H9 (cell line): ENCODE results near the gene FBXL13. TPM values are rescaled to one million over a fixed set of nuclear protein-coding genes. Genes with fewer than 3 reads are reported as not detected.

Source experiments
- DNase-seq: peaks from one replicate; pipeline ENCODE4 v3.0.0-alpha.2; 2017
- H2AFZ ChIP-seq: one replicate; pipeline ENCODE4 v1.6.1; 2013; ENCODE audit warnings: mild to moderate bottlenecking, low read length, control low read depth, moderate library complexity
- H2AK5ac ChIP-seq: 2 replicates; pipeline ENCODE4 v1.6.1; 2013; ENCODE audit warnings: low read length, control low read depth, mixed read lengths; ENCODE audit not compliant: insufficient read length
- H2BK120ac ChIP-seq: one replicate; pipeline ENCODE4 v1.6.1; 2013; ENCODE audit warnings: low read depth, mild to moderate bottlenecking, low read length, control low read depth, inconsistent platforms; ENCODE audit not compliant: poor library complexity, severe bottlenecking
- H2BK12ac ChIP-seq: 2 replicates; pipeline ENCODE4 v1.6.1; 2013; ENCODE audit warnings: low read length, control low read depth, mixed read lengths, low read depth; ENCODE audit not compliant: insufficient read length
- H2BK15ac ChIP-seq: 2 replicates; pipeline ENCODE4 v1.6.1; 2013; ENCODE audit warnings: low read depth, low read length, control low read depth
- H2BK20ac ChIP-seq: one replicate; pipeline ENCODE4 v1.6.1; 2013; ENCODE audit warnings: low read depth, mild to moderate bottlenecking, low read length, control low read depth, inconsistent platforms; ENCODE audit not compliant: poor library complexity, severe bottlenecking
- H2BK5ac ChIP-seq: 2 replicates; pipeline ENCODE4 v1.6.1; 2013; ENCODE audit warnings: low read length, control low read depth, mixed read lengths; ENCODE audit not compliant: insufficient read length
- H3K14ac ChIP-seq: 2 replicates; pipeline ENCODE4 v1.6.1; 2013; ENCODE audit warnings: low read length, control low read depth; ENCODE audit not compliant: insufficient read depth
- H3K18ac ChIP-seq: 2 replicates; pipeline ENCODE4 v1.6.1; 2013; ENCODE audit warnings: low read depth, mild to moderate bottlenecking, mixed read lengths, low read length, control low read depth; ENCODE audit not compliant: insufficient read length
- H3K23ac ChIP-seq: 2 replicates; pipeline ENCODE4 v1.6.1; 2013; ENCODE audit warnings: low read length, control low read depth, mixed read lengths, low read depth; ENCODE audit not compliant: insufficient read length
- H3K23me2 ChIP-seq: 2 replicates; pipeline ENCODE4 v1.6.1; 2013; ENCODE audit warnings: low read depth, mild to moderate bottlenecking, mixed read lengths, low read length, control low read depth; ENCODE audit not compliant: insufficient read length, poor library complexity, severe bottlenecking
- H3K27ac ChIP-seq: 2 replicates; pipeline ENCODE4 v1.5.1; 2013; ENCODE audit warnings: low read length, control low read depth, mixed read lengths, low read depth; ENCODE audit not compliant: insufficient read length
- H3K27me3 ChIP-seq: 2 replicates; pipeline ENCODE4 v1.6.1; 2013; ENCODE audit warnings: low read length, control low read depth, inconsistent platforms; ENCODE audit not compliant: insufficient read depth
- H3K4ac ChIP-seq: 2 replicates; pipeline ENCODE4 v1.6.1; 2013; ENCODE audit warnings: low read depth, mild to moderate bottlenecking, control low read depth, inconsistent platforms, low read length, moderate library complexity
- H3K4me1 ChIP-seq: 2 replicates; pipeline ENCODE4 v1.6.1; 2013; ENCODE audit warnings: low read length, control low read depth, inconsistent platforms; ENCODE audit not compliant: insufficient read depth
- H3K4me2 ChIP-seq: 2 replicates; pipeline ENCODE4 v1.6.1; 2013; ENCODE audit warnings: low read length, control low read depth, mixed read lengths; ENCODE audit not compliant: insufficient read length, insufficient read depth
- H3K56ac ChIP-seq: 2 replicates; pipeline ENCODE4 v1.6.1; 2013; ENCODE audit warnings: low read depth, mild to moderate bottlenecking, mixed read lengths, low read length, control low read depth; ENCODE audit not compliant: insufficient read length
- H3K79me1 ChIP-seq: 2 replicates; pipeline ENCODE4 v1.6.1; 2013; ENCODE audit warnings: low read depth, mild to moderate bottlenecking, moderate library complexity, low read length, control low read depth, inconsistent platforms; ENCODE audit not compliant: insufficient read depth, poor library complexity, severe bottlenecking
- H3K79me2 ChIP-seq: 2 replicates; pipeline ENCODE4 v1.6.1; 2013; ENCODE audit warnings: low read length, control low read depth, inconsistent platforms; ENCODE audit not compliant: insufficient read depth
- H3K9ac ChIP-seq: 2 replicates; pipeline ENCODE4 v1.6.1; 2013; ENCODE audit warnings: low read length, control low read depth, mixed read lengths; ENCODE audit not compliant: insufficient read length; ENCODE audit errors: extremely low read depth
- H3K9me3 ChIP-seq: one replicate; pipeline ENCODE4 v1.6.1; 2013; ENCODE audit warnings: low read depth, low read length, inconsistent platforms; ENCODE audit not compliant: control insufficient read depth
- H3T11ph ChIP-seq: one replicate; pipeline ENCODE4 v1.6.1; 2013; ENCODE audit warnings: mild to moderate bottlenecking, low read length, control low read depth, inconsistent platforms
- H4K20me1 ChIP-seq: one replicate; pipeline ENCODE4 v1.6.1; 2013; ENCODE audit not compliant: control insufficient read depth, insufficient read length, insufficient read depth
- H4K5ac ChIP-seq: 2 replicates; pipeline ENCODE4 v1.6.1; 2013; ENCODE audit warnings: low read depth, mild to moderate bottlenecking, mixed read lengths, low read length, control low read depth; ENCODE audit not compliant: insufficient read length
- H4K8ac ChIP-seq: replicated peaks from 2 replicates; pipeline ENCODE4 v1.6.1; 2013; ENCODE audit warnings: low read length, control low read depth, mixed read lengths, low read depth; ENCODE audit not compliant: insufficient read length
- H4K91ac ChIP-seq: 2 replicates; pipeline ENCODE4 v1.6.1; 2013; ENCODE audit warnings: low read depth, mild to moderate bottlenecking, moderate library complexity, mixed read lengths, low read length, control low read depth; ENCODE audit not compliant: insufficient read length
- H3K27ac Mint-ChIP-seq, 3 experiments: 2 replicates in 2 of 3; 3 replicates in 1 of 3; pipeline ENCODE4 v1.8.0; 2020 to 2021; ENCODE audit warnings: mixed read lengths in 3 of 3, mild to moderate bottlenecking in 1 of 3, moderate library complexity in 1 of 3
- H3K27me3 Mint-ChIP-seq: 2 replicates; pipeline ENCODE4 v1.8.0; 2021; ENCODE audit warnings: low read depth, mild to moderate bottlenecking, moderate library complexity, mixed read lengths
- H3K36me3 Mint-ChIP-seq, 3 experiments: 2 replicates in 2 of 3; 3 replicates in 1 of 3; pipeline ENCODE4 v1.8.0; 2020 to 2021; ENCODE audit warnings: low read depth in 3 of 3, mixed read lengths in 3 of 3; ENCODE audit not compliant: insufficient read depth in 1 of 3
- H3K4me1 Mint-ChIP-seq, 2 experiments: 2 replicates each; pipeline ENCODE4 v1.8.0; 2020; ENCODE audit warnings: mixed read lengths in 2 of 2
- H3K4me3 Mint-ChIP-seq, 2 experiments: 2 replicates in 1 of 2; 3 replicates in 1 of 2; pipeline ENCODE4 v1.8.0; 2020 to 2021; ENCODE audit warnings: mild to moderate bottlenecking in 2 of 2, mixed read lengths in 2 of 2, moderate library complexity in 1 of 2
- H3K9me3 Mint-ChIP-seq, 2 experiments: 2 replicates in 1 of 2; 3 replicates in 1 of 2; pipeline ENCODE4 v1.8.0; 2020; ENCODE audit warnings: mild to moderate bottlenecking in 2 of 2, mixed read lengths in 2 of 2, moderate library complexity in 1 of 2
- total RNA-seq: library from RNA; stranded (reverse); gene quantifications from 2 replicates; pipeline ENCODE4 v1.2.1, GENCODE V29; 2021
- TF ChIP-seq, protein P1 (sequence below): fragments of 200-600 bp; sonication (generic); conservative IDR thresholded peaks from 3 replicates; pipeline ENCODE4 v1.8.0; 2021; ENCODE audit warnings: antibody characterized with exemption, mild to moderate bottlenecking

The FBXL13 gene
- total RNA-seq, 1 experiment from 2014 or later = 4.4 TPM

GRCh38 chr7:102985176-102985783 lies 89.3 kb downstream of the FBXL13 start:
- Histone ChIP-seq H2AFZ (no peak overlapping the region), H4K5ac (no peak overlapping the region), H3K18ac (no peak overlapping the region), H3K9me3 (no peaks in the 10 kb centered on the region), H2BK20ac (no peak overlapping the region), H3K56ac (no peak overlapping the region), H2AK5ac (no peak overlapping the region), H3K23ac (no peak overlapping the region), H3K4me1 (no peaks in the 10 kb centered on the region), H3K4ac (no peak overlapping the region), H2BK12ac (no peak overlapping the region), H3T11ph (no peak overlapping the region), H3K23me2 (no peaks in the 10 kb centered on the region), H3K79me1 (no peaks in the 10 kb centered on the region), H4K8ac (no peak overlapping the region), H3K9ac (no peak overlapping the region), H2BK5ac (no peak overlapping the region), H3K4me2 (no peak overlapping the region), H3K27me3 (no peaks in the 10 kb centered on the region; the same call in 1 of the 2 replicates), H3K27ac (no peak overlapping the region), H4K91ac (no peak overlapping the region), H2BK15ac (no peak overlapping the region), H4K20me1 (no peaks in the 10 kb centered on the region), H3K79me2 (no peaks in the 10 kb centered on the region), H3K14ac (no peak overlapping the region), H2BK120ac (no peak overlapping the region)
- peak overlapping the region in 1 of 3 experiments; percentile 48; a peak in 2 of 7 replicates for H3K27ac Mint-ChIP-seq
- H3K9me3 Mint-ChIP-seq = peaks cover 0 to 2% of the 10 kb centered on the region in 2 experiments; a peak in 1 of 5 replicates
- DNase-seq = no peak
- no peaks in the 10 kb centered on the region for H3K27me3 Mint-ChIP-seq
- H3K4me1 Mint-ChIP-seq = no peaks in the 10 kb centered on the region
- H3K4me3 Mint-ChIP-seq = no peak overlapping the region
- TF ChIP-seq, protein P1, sequence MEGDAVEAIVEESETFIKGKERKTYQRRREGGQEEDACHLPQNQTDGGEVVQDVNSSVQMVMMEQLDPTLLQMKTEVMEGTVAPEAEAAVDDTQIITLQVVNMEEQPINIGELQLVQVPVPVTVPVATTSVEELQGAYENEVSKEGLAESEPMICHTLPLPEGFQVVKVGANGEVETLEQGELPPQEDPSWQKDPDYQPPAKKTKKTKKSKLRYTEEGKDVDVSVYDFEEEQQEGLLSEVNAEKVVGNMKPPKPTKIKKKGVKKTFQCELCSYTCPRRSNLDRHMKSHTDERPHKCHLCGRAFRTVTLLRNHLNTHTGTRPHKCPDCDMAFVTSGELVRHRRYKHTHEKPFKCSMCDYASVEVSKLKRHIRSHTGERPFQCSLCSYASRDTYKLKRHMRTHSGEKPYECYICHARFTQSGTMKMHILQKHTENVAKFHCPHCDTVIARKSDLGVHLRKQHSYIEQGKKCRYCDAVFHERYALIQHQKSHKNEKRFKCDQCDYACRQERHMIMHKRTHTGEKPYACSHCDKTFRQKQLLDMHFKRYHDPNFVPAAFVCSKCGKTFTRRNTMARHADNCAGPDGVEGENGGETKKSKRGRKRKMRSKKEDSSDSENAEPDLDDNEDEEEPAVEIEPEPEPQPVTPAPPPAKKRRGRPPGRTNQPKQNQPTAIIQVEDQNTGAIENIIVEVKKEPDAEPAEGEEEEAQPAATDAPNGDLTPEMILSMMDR = no peak
- no peaks in the 10 kb centered on the region for H3K36me3 Mint-ChIP-seq
